ENCODE results near the gene UVRAG.

The UVRAG gene

DNA sequence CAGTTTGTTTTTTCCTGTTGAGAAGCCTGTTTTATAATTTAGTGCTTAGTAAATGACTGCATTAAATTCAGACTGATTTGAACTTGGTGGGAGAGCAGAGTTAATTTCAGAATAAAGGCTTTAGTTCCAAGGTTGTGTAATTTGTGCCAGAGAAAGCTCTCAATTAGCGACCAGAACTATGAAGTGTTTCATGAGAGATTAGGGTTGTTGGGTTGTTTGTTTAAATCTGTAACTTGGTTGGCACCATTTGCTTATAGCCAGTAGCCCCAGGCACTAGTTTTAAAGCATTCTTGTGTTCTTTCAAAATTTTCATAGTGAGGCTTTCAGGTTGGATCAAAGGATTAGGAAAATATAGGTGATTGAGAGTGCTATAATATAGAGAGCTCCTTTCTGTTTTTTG is 25.5 kb downstream of the UVRAG start:
- TF ChIP-seq CTCF (IDR thresholded peaks at IDR 0.05; ENCODE audit: low read length): no peak
- no peak for TF ChIP-seq EZH2phosphoT487 (IDR thresholded peaks at IDR 0.05; ENCODE audit: low read length)
- TF ChIP-seq EZH2 (optimal IDR thresholded peaks at IDR 0.05; ENCODE audit: low read depth, low read length): no peak
- H3K9ac ChIP-seq (ENCODE audit: low read length): no peak overlapping the region
- H3K4me3 ChIP-seq (ENCODE audit: low read length): no peak overlapping the region
- H3K36me3 ChIP-seq (replicated peaks; ENCODE audit: insufficient read depth, low read length): no peaks in the 10 kb centered on the region
- no peaks in the 10 kb centered on the region for H3K9me2 ChIP-seq (replicated peaks; ENCODE audit: insufficient read depth, low read length)
- no peak overlapping the region for H2AFZ ChIP-seq (ENCODE audit: low read length)
- no peak overlapping the region for H3K27ac ChIP-seq (ENCODE audit: low read length)
- no peaks in the 10 kb centered on the region for H3K27me3 ChIP-seq (replicated peaks; ENCODE audit: insufficient read depth, low read length)
- no peaks in the 10 kb centered on the region for H3F3A ChIP-seq (ENCODE audit: insufficient read depth, low read length)
- H3K4me2 ChIP-seq (ENCODE audit: low read depth, low read length): no peak overlapping the region
- DNase-seq: no peak
- H4K20me1 ChIP-seq (ENCODE audit: insufficient read depth, low read length): no peaks in the 10 kb centered on the region
- no peaks in the 10 kb centered on the region for H3K4me1 ChIP-seq (ENCODE audit: low read length)
- H3K9me3 ChIP-seq (replicated peaks; ENCODE audit: insufficient read depth, low read length): no peaks in the 10 kb centered on the region
- H3K79me2 ChIP-seq (ENCODE audit: low read length): peaks cover 20% of the 10 kb centered on the region; the same call in 1 of the 2 replicates

DNA sequence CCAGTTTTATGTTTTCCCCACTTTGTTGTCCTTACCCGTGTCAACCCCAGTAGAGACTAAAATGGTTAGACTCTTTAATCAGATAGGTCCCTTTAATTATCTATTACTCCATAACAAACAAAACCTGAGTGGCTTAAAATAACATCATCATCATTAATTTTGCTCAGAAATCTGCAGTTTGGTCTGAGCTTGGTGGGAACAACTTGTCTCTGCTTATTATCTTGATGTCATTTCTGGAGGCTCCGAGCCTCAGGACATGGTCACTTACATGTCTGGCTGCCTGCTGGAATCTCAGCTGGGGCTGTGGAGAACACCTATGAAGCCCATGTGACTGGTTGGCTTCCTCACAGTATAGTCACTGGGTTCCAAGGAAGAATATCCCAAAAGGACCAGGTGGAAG is 26.7 kb downstream of the UVRAG start:
- Histone ChIP-seq H3K27me3 (replicated peaks; ENCODE audit: insufficient read depth, low read length) (no peaks in the 10 kb centered on the region), H3K4me2 (ENCODE audit: low read depth, low read length) (no peak overlapping the region), H2AFZ (ENCODE audit: low read length) (no peak overlapping the region), H4K20me1 (ENCODE audit: insufficient read depth, low read length) (no peaks in the 10 kb centered on the region), H3K27ac (ENCODE audit: low read length) (no peak overlapping the region), H3K9me2 (replicated peaks; ENCODE audit: insufficient read depth, low read length) (no peaks in the 10 kb centered on the region), H3K36me3 (replicated peaks; ENCODE audit: insufficient read depth, low read length) (no peaks in the 10 kb centered on the region), H3K9me3 (replicated peaks; ENCODE audit: insufficient read depth, low read length) (no peaks in the 10 kb centered on the region), H3F3A (ENCODE audit: insufficient read depth, low read length) (no peaks in the 10 kb centered on the region), H3K9ac (ENCODE audit: low read length) (no peak overlapping the region), H3K4me1 (ENCODE audit: low read length) (no peaks in the 10 kb centered on the region), H3K79me2 (ENCODE audit: low read length) (peaks cover 20% of the 10 kb centered on the region; the same call in 1 of the 2 replicates), H3K4me3 (ENCODE audit: low read length) (no peak overlapping the region)
- TF ChIP-seq EZH2phosphoT487 (IDR thresholded peaks at IDR 0.05; ENCODE audit: low read length) (no peak), CTCF (IDR thresholded peaks at IDR 0.05; ENCODE audit: low read length) (no peak), EZH2 (optimal IDR thresholded peaks at IDR 0.05; ENCODE audit: low read depth, low read length) (no peak)
- no peak for DNase-seq

DNA sequence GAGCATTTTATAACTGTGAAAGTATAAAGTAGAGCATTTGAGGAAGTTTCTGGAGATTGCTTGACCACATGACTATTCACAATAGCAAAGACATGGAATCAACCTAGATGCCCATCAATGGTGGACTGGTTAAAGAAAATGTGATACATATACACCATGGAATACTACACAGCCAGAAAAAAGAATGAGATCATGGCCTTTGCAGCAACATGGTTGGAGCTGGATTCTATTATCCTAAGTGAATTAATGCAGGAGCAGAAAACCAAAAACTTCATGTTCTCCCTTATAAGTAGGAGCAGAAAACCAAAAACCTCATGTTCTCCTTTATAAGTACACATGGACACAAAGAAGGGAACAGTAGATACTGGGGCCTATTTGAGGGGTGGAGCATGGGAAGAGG is 30.3 kb downstream of the UVRAG start:
- no peaks in the 10 kb centered on the region for H3K4me1 ChIP-seq (ENCODE audit: low read length)
- no peak overlapping the region for H3K9ac ChIP-seq (ENCODE audit: low read length)
- no peaks in the 10 kb centered on the region for H3K9me3 ChIP-seq (replicated peaks; ENCODE audit: insufficient read depth, low read length)
- DNase-seq: no peak
- no peak overlapping the region for H3K4me3 ChIP-seq (ENCODE audit: low read length)
- H3K9me2 ChIP-seq (replicated peaks; ENCODE audit: insufficient read depth, low read length): no peaks in the 10 kb centered on the region
- H3K79me2 ChIP-seq (ENCODE audit: low read length): peaks cover 16% of the 10 kb centered on the region; the same call in 1 of the 2 replicates
- no peak for TF ChIP-seq CTCF (IDR thresholded peaks at IDR 0.05; ENCODE audit: low read length)
- TF ChIP-seq EZH2 (optimal IDR thresholded peaks at IDR 0.05; ENCODE audit: low read depth, low read length): no peak
- no peak for TF ChIP-seq EZH2phosphoT487 (IDR thresholded peaks at IDR 0.05; ENCODE audit: low read length)
- H3K27me3 ChIP-seq (replicated peaks; ENCODE audit: insufficient read depth, low read length): no peaks in the 10 kb centered on the region
- H3K4me2 ChIP-seq (ENCODE audit: low read depth, low read length): no peak overlapping the region
- H4K20me1 ChIP-seq (ENCODE audit: insufficient read depth, low read length): no peaks in the 10 kb centered on the region
- no peaks in the 10 kb centered on the region for H3F3A ChIP-seq (ENCODE audit: insufficient read depth, low read length)
- no peak overlapping the region for H2AFZ ChIP-seq (ENCODE audit: low read length)
- no peak overlapping the region for H3K27ac ChIP-seq (ENCODE audit: low read length)
- H3K36me3 ChIP-seq (replicated peaks; ENCODE audit: insufficient read depth, low read length): no peaks in the 10 kb centered on the region
